ENCODE data around the gene ADAMTS3.
"Not testable (repeated sequence)": the region's sequence is repeated elsewhere in the genome, so short reads cannot be mapped to it uniquely, and the experiment has no call there.

The ADAMTS3 gene

DNA sequence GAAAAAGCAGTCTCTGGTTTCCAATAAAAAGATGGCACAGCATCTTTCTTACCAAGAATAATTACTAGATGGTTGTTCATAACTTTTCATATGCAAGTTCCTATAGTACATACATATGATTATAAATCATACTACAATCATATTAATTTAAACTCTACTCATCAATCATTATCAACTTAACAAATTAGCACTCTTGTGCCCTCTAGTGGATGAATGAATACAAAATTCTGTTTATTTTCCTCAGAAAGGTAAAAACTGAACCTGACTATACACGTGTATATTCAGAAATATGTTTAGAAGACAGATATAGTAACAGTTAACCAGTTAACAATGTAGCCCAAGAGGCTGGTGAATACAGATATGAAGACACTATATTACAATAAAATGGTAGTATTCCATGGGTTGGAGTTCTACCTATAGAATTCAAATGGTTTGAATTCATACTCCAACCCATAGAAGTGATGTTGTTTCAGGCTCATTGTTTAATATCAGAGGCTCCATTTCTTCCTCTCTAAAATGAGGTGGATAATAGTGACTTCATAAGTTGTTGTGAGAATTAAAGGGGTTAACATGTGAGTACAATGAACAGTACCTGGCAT is 100.0 kb downstream of the ADAMTS3 start:
- peak; percentile 54 for DNase-seq (ENCODE audit: low read depth)

- DNase-seq (ENCODE audit: low read depth), result no peak
Measured at GRCh38 chr4:72467633-72468032, 101.4 kb downstream of the ADAMTS3 start.

DNA sequence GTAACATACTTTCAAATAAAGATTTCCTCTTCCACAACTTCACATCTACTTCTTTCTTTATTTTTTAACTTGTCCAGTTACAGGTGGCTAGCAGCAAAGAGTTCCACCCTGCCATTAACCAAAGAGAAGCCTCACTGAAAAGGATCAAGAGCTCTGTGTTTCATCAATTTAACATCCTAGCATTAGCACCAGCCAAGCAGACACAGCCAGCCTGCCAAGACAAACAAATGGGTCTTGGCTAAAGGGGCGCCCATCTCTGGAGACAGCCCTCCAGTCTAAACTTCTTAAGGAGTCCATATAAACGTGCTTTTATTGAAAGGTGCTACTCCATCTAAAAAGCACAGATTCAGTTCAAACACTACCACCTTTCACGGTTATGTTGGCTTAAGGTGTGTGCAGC is 105.3 kb downstream of the ADAMTS3 start:
- DNase-seq (ENCODE audit: low read depth), result no peak

GRCh38 chr4:72457158-72457557 is 111.9 kb downstream of the ADAMTS3 start:
- DNase-seq (ENCODE audit: low read depth), result no peak

GRCh38 chr4:72451349-72451748 is 117.7 kb downstream of the ADAMTS3 start:
- DNase-seq (ENCODE audit: low read depth), result no peak

GRCh38 chr4:72449705-72450104 is 119.3 kb downstream of the ADAMTS3 start:
- DNase-seq (ENCODE audit: low read depth), result no peak

DNA sequence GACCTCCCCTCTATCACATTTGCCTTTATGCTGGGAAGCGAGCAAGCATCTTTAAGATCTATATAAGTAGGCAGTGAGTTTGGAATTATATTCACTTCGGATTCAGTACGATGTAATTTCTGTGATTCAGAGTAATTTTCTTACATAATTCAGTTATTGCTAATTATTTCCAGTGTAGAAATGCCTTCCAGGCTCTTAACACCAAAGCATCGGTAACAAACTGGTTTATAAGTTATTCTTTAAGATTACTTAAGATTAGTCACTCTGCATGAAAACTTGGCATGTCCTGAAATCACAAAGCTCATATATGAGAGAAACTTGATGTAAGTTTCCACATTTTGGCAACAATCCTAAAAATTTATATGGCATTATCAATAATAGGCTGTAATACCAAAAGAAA is 120.8 kb downstream of the ADAMTS3 start:
- no peak for DNase-seq (ENCODE audit: low read depth)

- no peak for DNase-seq (ENCODE audit: low read depth)
Measured at GRCh38 chr4:72446353-72447055, 122.5 kb downstream of the ADAMTS3 start.

GRCh38 chr4:72444092-72444491 is 124.9 kb downstream of the ADAMTS3 start:
- DNase-seq (ENCODE audit: low read depth), result no peak

GRCh38 chr4:72442715-72443114 is 126.3 kb downstream of the ADAMTS3 start:
- peak; percentile 53 for DNase-seq (ENCODE audit: low read depth)

DNA sequence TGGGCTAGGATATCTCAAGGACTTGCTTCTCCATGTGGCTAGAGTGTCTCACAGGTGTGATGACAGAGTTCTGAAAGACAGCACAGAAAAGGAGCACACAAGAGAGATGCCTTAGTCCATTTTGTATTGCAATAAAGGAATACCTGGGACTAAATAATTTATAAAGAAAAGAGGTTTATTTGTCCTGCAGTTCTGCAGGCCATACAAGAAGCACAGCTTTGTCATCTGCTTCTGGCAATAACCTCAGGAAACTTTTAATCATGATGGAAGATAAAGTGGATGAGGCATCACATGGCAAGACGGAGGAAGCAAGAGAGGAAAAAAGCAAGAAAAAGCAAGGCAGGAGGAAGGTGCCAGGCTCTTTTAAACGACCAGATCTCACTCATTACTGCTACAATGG is 126.9 kb downstream of the ADAMTS3 start:
- no peak for DNase-seq (ENCODE audit: low read depth)

DNA sequence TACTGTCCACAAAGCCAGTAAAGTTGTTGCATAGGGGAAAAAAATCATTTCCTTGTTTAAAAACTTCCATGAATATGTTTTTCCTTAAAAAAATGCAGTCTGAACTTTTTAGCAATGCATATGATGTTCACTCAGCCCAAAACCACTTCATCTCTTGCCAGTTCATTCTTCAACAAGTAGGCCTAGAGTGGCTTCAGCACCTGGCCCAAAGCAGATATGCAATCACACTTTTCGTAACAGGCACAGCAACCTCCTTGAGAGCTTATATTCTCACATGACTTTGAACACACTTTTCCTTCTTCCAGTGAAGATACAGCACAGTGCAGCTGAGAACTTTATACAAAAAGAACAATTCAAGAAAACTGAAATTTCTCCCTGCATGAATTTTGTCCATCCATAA is 128.6 kb downstream of the ADAMTS3 start:
- no peak for DNase-seq (ENCODE audit: low read depth)

GRCh38 chr4:72432975-72433374 is 136.0 kb downstream of the ADAMTS3 start:
- DNase-seq (ENCODE audit: low read depth), result no peak

- DNase-seq (ENCODE audit: low read depth), result no peak
Measured at GRCh38 chr4:72432282-72432681, 136.7 kb downstream of the ADAMTS3 start.

DNA sequence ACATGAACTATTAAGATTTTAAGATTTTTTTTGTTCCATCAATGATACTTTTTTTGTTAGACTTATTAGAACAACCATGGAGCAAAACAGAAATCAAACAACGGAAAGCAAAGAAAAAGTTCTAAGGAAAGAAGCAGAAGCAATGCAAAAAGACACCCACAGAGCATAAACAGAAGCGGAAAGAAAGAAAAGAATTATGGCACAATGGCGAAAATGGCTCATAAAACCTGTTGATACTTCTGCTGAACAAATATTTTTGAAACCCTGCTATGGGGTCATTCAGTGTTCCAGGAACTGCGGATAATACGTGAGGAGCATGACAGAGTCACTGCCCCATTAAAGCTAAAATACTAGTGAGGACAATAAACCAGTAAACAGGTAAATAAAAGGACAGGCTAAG is 138.0 kb downstream of the ADAMTS3 start:
- no peak for DNase-seq (ENCODE audit: low read depth)

DNA sequence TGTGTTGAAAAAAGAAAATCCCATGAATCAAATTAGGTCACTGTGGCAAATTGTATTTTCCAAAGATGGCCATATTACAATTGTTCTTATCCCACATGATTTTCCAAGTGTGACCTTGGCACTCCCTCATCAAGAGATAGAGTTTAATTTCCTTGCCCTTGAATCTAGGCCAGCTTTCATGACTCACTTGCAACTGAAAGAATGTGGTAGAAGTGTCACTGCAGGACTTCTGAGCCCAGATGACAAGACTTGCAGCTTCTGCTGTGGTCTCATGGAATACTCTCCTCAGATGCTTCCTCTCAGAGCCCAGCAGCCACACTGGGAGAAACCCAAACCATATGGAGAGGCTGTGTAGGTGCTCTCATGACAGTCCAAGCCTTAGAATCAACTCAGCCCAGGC is 139.0 kb downstream of the ADAMTS3 start:
- peak; percentile 25 for DNase-seq (ENCODE audit: low read depth)

DNA sequence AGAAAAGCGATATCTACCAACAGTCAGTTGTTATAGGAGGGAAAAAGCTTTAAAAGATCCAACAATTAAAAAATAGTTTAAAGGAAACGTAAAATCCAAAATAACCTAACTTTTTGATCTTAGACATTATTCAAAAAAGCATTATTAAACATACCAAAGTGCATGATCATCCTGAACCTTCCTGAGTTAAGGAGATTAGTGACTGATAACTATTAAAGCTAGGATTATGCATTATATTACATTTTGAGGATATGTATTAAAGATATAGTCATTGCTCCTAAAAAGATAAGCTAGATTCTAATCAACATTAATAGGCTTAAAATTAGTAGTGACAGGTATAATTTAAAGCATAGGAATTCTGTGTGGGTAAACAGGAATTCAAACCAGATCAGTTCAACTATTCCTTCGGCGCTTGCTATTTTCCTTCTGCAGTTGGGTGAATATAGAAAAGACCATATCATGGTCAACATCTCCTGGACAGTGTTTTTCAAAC is 139.6 kb downstream of the ADAMTS3 start:
- no peak for DNase-seq (ENCODE audit: low read depth)

GRCh38 chr4:72427057-72427456 is 142.0 kb downstream of the ADAMTS3 start:
- DNase-seq (ENCODE audit: low read depth), result no peak

DNA sequence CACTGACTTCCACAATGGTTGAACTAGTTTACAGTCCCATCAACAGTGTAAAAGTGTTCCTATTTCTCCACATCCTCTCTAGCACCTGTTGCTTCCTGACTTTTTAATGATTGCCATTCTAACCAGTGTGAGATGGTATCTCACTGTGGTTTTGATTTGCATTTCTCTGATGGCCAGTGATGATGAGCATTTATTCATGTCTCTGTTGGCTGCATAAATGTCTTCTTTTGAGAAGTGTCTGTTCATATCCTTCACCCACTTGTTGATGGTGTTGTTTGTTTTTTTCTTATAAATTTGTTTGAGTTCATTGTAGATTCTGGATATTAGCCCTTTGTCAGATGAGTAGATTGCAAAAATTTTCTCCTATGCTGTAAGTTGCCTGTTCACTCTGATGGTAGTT is 143.1 kb downstream of the ADAMTS3 start:
- not testable (repeated sequence) for DNase-seq (ENCODE audit: low read depth)

GRCh38 chr4:72424006-72424405 is 145.0 kb downstream of the ADAMTS3 start:
- DNase-seq (ENCODE audit: low read depth), result no peak

DNA sequence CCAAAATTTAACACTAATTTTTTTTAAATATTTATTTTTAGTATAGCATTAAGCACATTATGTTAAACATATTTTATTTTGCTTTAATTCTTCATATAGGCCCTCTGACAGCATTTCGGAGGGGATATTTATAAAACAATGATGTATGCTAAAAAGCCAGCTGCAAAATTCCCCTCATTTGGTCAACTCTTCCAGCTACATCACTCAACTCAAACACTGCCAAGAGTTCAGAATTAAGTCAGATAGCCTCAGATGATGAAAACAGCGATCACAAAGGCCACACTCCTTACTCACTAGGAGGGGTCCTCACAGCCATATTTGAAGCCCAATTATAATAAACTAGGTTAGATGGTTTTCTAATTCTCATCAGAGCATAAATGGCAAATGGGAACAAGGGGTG is 146.6 kb downstream of the ADAMTS3 start:
- DNase-seq (ENCODE audit: low read depth), result no peak

DNA sequence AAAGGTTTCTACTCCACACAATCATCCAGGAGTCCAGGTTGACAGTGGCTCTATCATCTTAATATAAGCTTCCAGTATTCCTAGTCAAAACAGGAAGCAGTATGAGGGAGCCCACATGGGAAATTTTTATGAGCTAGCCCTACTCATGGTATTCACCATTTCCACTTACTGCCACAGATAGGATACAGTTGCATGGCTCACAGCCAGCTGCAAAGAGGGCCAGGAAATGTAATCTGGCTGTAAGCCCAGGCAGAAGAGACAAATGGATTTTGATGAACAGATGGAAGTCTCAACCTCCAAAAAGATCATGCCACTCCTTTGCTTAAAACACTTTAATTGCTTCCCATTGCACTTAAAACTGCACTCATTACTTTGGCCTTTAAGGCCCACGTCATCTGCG is 150.6 kb downstream of the ADAMTS3 start:
- DNase-seq (ENCODE audit: low read depth), result peak; percentile 27

DNA sequence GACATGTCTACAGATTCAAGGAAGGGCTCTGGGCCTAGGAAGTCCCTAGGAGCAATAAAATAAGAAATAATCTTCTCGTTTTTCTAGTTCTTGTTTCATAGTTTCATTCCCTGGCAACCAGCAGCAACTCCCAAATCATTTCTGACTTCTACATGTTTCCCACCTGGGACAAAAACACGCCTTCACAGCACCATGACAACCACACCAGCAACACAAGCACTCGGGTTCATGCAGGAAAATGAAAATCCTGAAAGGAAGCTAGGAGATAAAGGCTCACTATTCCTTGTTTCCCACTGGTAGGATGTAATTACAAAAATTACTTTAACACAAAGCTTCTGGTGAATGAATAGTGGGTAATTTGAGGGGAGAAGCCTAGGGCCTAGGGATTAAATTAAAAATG is 158.9 kb downstream of the ADAMTS3 start:
- DNase-seq (ENCODE audit: low read depth), result no peak

DNA sequence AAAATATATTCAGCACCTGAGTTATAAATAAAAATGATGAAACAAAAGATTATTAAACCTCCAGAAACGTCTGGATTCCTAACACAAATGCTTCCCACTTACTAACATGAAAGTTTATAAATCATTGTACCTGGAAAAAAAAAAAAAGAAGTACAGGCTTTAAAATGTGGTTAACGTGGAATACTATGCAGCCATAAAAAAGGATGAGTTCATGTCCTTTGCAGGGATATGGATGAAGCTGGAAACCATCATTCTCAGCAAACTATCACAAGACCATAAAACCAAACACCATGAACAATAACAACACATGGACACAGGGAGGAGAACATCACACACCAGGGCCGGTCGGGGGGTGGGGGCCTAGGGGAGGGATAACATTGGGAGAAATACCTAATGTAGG is 160.5 kb downstream of the ADAMTS3 start:
- DNase-seq (ENCODE audit: low read depth), result no peak
